ENCODE data around the gene PI4KA.

The PI4KA gene

DNA sequence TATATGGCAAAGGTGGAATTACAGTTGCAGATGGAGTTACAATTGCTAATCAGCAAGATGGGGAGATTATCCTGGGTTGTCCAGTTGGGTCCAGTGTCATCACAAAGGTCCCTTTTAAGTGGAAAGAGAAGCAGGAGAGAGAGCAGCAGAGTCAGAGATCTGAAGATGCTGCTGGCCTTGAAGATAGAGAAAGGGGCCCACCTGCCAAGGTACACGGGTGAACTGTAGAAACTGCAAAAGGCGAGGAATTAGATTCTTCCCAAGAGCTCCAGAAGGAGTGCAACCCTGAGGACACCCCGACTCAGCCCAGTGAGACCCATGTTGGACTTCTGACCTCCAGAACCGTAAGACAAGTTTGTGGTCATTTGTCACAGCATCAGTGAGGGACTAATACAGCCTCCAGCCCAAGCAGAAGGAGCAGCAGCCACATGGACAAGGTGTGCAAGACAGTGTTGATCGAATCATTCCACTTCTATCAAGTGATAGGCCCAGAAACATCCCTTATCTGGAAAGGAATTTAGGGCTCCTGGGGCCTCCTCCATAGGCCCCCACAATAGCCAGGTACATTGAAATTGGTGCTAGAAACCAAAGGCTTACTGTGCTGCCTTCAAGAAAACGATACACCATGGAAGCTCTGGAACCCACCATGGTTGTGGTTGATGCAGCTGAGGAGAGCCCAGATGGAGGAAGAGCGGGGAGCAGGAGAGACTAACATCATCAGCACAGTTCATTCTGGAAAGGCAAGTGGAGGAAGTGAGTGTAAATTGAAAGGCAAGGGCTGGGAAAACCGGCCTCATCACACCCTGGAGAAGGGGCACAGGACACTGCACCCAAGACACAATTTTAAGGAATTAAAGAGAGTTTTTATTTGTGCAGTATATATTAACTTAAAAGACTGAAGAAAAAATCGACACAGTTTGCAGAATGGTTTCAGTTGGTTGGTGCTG, 23.5 kb upstream of the PI4KA start:
- no peak for DNase-seq

DNA sequence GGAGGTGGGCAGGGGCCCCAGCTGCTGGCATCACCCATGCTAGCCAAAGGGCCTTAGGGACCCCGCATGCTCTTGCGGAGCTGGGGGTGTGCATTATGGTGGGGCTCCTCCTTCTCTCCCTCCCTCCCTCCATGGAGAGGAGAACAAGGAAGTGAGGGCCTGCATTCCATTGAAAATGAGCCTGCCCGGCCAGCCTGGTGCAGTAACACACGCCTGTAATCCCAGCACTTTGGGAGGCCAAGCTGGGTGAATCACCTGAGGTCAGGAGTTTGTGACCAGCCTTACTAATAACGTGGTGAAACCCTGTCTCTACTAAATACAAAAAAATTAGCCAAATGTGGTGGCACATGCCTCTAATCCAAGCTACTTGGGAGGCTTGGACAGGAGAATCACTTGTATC, 22.6 kb upstream of the PI4KA start:
- DNase-seq = no peak

DNA sequence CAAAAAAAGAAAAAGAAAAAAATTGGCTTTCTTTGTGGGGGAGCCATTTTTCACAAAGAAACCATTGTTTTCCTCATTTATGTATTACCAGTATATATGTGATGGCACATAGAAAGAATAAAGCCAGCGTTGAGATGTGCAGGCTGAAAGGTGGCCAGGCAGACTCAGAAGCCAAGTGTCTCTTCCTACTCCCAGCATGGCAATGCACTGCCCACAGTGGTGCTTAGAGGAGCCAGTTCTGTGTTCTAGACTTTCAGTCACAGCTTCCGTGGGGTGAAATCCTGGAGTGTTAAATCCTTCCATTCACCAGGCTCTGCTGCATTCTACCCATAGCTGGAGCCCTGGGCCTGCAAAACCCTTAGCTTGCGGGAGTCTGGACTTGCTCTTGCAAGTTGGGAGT, 19.1 kb upstream of the PI4KA start:
- DNase-seq = no peak

DNA sequence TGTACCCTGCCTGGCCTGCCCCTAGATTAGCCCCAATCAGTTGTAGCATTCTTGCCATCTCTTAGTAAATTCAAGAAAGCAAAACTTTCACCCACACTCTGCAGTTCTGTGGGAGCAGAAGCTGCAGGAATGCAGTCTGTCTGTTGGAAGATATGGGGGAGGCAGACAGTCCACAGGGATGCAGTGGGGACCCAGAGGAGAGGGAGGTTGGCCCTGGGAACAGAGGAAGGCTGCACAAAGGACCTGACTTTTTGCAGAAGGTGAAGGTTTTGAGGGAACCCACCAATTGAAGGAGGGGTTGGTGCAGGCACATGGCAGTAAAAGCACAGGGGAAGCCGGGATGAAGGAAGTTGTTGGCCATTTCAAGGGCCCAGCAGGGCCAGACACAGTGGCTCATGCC, 16.7 kb upstream of the PI4KA start:
- DNase-seq = no peak

GRCh38 chr22:20873214-20873613, 14.6 kb upstream of the PI4KA start:
- DNase-seq = no peak

DNA sequence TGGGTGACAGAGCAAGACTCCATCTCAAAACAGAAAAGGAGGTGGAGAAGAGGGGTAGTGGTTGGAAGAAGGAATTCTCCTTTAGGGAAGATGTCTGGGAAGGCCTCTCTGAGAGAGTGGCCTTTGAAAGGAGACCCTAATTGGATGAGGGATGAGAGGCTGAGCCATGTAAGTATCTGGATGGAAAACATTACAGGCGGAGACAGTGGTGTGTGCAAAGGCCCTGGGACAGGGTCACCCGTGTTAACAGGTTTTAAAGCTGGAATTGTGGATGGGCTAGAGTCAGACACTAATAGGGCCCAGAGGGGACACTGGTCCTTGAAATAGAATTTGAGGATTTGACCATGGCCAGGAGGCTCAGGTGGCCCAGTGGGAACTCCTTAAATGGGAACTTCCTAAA, 10.6 kb upstream of the PI4KA start:
- DNase-seq = no peak

DNA sequence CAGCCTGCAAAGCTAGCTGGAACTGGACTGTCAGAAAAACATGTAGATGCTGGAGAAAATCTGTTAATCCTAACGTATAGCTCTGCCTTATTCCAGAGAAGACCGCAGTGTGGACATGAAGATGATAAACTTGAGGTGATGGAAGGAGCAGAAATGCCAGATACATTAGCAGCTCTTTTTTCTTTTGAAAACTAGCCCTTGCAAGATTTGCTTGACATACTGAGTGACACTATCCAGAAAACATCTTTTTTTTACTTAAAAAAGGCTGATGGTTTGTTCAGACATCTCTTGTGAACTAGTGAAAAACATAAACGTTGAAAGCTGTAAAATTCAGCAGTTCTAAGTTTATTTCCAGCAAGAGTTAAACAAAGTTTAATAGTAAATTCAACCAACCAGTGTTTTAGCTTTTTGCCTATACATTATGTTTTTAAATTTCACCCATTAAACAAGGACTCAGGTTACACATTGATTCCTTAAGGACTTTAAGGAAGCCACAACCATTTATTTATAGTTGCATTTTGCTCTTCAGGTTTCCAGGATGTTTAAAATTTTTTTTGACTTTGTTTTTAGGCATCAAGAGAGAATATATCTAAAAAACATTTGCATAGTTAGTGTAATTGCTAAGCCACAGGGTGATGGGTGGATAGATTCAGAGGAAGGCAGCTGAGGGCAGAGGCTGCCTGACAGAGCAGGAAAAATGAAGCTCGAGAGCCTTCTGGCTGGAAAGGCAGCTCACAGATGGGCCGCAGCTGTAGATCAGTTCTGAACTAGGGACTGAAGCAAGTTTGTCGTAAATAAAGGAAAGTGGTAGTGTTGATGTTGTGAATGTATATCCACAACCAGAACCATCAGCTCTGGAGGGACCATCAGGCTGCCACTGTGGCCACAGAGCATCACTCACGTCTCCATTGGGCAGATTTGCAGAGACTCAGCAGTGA, 9.7 kb upstream of the PI4KA start:
- DNase-seq = no peak

- no peak for DNase-seq
Observed at GRCh38 chr22:20867179-20868024, 8.8 kb upstream of the PI4KA start.

- DNase-seq = no peak
Observed at GRCh38 chr22:20866736-20867135, 8.1 kb upstream of the PI4KA start.

GRCh38 chr22:20865875-20866445, 7.3 kb upstream of the PI4KA start:
- DNase-seq = no peak

DNA sequence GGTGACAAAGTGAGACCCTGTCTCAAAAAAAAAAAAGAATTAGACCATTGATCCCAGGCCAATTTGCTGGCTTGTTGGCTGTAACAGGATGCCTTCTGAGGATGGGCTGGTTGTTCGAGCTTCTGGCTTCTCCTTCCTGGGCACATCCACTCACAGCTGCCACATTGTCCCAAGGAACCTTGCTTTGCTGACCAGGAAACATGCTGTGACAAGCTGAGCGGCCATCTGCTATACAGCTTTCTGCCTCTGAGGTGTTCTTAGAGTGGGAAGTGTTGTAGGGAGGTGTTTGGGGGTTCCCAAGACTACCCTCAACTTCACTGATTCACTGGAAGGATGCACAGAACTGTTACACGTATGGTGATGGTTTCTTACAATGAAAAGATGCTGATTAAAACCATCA, 6.7 kb upstream of the PI4KA start:
- DNase-seq = no peak

DNA sequence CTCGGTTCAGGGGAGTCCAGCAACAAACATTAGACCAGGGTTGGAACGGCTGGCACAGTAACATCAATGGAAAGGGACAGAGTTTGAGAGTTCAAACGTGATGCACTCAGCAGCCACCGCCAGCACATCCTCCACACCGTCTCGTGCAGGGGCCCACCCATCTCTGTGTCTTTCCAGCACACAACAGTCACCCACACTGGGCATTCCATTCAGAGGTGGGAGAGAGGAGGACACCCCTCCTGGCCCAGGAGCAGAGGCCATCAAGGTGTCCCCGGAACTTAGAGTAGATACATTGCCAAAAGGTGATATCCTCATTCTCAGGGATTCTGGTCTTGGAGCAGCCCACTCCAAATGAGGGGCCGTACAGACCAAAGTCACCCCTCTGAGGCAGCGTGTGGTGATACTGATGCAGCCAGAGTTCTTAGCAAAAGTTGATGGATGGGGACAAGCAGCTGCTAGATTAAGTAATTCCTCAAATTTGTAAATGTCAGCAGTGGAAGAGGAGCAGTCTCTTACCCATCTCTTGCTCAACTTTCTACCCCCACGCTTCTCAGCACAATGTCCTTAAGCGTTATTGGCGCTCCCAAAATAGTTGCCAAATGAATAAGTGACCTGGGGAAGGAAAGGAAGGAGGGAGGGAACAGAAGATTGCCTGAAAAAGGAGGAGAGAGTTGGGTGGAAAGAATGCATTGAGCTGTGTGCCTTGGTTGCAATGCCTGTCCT, 5.7 kb upstream of the PI4KA start:
- no peak for DNase-seq

GRCh38 chr22:20863366-20863765, 4.8 kb upstream of the PI4KA start:
- DNase-seq = no peak

DNA sequence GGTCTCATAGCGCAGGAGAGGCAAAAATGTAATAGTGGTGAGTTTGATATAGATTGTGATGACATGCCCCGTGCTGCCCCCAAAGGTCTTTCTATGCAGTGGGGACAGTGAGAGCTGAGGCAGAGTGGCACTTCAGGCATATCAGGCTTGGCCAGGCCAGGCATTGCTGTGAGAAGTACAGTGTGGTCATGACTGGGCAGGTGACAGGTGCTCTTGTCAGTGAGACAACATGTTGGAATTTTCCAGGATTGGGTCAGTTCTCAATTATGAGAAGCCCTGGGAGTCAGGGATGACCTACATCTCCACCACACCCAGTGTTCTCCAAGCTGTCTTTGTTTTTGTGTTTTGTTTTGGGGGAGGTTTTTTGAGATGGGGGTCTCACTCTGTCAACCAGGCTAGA, 3.9 kb upstream of the PI4KA start:
- DNase-seq = no peak

DNA sequence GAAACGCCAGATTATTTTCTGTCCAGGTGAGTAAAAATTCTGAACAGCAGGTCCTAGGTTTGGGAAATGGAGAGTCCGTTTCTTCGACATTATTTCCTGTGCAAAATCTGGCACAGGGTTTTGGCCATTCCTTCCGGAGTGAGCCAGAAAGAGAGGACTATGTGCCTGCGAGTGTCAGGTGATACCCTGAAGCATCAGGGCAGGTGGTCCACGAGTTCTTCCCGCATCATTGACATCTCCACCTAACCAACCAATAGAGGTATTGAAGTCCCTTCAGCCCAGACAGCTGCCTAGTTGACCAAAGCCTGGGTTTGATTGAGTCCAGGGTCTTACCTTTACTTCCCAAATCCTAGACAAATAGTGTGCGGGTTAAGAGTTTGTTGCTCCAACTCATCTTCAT, 1.0 kb upstream of the PI4KA start:
- DNase-seq = no peak

GRCh38 chr22:20857838-20858614, 585 bp downstream of the PI4KA start:
- DNase-seq = peak; percentile 88

- no peak for DNase-seq
Observed at GRCh38 chr22:20857247-20857643, 1.4 kb downstream of the PI4KA start.

GRCh38 chr22:20853236-20853660, 5.4 kb downstream of the PI4KA start:
- DNase-seq = no peak

DNA sequence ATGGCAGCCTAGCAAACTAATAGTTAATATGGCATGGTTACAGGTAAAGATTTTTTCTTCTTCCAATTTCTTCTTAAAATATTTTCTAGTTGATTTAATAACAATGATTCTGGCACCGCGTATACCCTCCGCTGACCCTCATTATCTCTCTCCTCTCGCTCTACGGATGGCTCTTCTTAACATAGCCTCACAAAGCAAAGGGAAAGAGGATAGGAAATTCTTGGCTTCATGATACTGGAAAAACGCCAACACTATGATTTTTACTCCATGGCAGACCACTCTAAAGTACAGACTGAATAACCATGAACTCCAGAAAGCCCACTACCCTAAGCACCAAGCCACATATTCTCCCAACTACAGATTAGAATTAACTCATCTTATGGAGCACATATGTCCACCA, 6.1 kb downstream of the PI4KA start:
- DNase-seq = no peak

DNA sequence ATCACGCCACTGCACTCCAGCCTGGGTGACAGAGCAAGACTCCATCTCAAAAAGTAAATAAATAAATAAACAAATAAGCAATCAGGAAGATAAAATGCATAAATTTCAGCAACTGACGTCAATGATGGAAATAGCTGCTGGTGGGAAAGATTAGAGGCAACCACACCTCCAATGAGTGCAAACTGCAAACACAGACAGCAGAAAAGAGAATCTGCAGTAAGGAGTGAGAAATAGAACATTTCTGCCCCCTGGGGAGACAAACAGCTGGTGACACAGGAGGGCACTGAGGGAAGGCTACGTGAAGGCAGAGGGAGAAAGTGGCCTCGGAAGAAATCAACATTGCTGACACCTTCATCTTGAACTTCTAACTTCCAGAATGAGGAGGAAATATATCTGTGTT, 6.5 kb downstream of the PI4KA start:
- DNase-seq = no peak

DNA sequence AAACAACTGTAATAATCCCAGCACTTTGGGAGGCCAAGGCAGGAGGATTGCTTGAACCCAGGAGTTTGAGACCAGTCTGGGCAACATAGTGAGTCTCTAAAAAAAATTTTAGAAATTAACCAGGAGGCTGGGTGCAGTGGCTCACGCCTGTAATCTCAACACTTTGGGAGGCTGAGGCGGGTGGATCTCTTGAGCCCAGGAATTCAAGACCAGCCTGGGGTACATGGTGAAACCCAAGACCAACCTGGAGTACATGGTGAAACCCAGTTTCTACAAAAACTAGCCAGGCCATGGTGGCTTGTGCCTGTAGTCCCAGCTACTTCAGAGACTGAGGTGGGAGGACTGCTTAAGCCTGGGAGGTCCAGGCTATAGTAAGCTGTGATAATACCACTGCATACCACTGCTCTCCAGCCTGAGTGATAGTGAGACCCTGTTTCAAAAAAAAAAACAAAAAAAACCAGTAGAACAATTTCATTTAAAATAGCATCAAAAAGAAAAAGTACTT, 11.2 kb downstream of the PI4KA start:
- DNase-seq = no peak

Data from activated CD4-positive, alpha-beta T cell treated with anti-CD3 and anti-CD28 coated beads for 48 hours (primary cell).